ENCODE data around the gene TRIM66.

Gene TRIM66, protein sequence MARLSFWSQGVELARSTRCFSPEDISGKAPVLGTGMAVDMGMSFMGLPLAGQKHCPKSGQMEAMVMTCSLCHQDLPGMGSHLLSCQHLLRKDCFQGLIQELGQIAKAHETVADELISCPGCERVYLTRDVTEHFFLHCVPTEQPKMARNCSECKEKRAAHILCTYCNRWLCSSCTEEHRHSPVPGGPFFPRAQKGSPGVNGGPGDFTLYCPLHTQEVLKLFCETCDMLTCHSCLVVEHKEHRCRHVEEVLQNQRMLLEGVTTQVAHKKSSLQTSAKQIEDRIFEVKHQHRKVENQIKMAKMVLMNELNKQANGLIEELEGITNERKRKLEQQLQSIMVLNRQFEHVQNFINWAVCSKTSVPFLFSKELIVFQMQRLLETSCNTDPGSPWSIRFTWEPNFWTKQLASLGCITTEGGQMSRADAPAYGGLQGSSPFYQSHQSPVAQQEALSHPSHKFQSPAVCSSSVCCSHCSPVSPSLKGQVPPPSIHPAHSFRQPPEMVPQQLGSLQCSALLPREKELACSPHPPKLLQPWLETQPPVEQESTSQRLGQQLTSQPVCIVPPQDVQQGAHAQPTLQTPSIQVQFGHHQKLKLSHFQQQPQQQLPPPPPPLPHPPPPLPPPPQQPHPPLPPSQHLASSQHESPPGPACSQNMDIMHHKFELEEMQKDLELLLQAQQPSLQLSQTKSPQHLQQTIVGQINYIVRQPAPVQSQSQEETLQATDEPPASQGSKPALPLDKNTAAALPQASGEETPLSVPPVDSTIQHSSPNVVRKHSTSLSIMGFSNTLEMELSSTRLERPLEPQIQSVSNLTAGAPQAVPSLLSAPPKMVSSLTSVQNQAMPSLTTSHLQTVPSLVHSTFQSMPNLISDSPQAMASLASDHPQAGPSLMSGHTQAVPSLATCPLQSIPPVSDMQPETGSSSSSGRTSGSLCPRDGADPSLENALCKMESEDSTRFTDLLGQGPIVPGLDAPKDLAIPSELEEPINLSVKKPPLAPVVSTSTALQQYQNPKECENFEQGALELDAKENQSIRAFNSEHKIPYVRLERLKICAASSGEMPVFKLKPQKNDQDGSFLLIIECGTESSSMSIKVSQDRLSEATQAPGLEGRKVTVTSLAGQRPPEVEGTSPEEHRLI (N-terminal part only)

DNA sequence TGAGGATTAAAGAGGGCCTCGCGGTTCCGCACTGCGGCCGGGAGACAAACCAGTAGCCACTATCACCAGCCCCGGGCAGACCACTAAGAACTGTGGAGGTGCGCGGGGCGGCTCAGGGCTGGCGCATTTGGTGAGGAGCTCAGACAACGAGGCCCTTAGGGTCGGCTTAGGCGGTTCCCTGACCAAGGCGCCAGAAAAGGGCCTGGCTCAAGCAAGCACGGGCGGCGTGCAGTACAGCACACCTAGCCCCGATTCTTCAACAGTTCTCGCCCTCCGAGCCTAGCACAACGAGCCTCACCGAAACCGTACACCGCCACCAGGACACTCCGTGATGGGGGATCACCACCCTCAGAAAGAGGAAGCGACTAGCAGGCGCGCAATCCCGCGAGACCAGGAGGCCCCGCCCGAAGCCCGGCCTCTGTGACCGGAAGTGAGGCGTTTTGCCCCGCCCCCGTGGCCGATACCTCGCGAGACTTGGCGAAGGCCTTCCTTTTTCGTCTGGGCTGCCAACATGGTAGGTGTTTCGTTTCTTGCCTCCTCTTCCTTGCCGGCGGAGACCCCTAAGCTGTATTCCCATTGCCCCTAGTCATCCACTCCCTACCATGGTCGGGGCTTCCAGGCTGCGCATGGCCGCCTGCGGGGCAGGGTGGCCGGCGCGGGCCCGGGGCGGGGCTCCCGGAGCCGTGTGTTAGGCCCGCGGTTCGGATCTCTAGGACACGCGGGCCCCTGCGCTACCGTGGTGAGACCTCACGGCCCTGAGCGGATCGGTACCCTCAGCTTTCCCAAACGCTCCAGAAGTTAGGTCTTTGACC lies at the start of gene TRIM66, which contains the start of gene RPL27A:
Gene TRIM66 (minus strand): TSS at position 363 of the 812 bp plus-strand sequence. CDS start 10,391 bp downstream, outside the sequence.
Gene RPL27A (plus strand): TSS at position 490 of the 812 bp plus-strand sequence. CDS start 22 bp downstream, at position 512.
- DNase-seq (ENCODE audit: low read depth): peak; percentile 96

DNA sequence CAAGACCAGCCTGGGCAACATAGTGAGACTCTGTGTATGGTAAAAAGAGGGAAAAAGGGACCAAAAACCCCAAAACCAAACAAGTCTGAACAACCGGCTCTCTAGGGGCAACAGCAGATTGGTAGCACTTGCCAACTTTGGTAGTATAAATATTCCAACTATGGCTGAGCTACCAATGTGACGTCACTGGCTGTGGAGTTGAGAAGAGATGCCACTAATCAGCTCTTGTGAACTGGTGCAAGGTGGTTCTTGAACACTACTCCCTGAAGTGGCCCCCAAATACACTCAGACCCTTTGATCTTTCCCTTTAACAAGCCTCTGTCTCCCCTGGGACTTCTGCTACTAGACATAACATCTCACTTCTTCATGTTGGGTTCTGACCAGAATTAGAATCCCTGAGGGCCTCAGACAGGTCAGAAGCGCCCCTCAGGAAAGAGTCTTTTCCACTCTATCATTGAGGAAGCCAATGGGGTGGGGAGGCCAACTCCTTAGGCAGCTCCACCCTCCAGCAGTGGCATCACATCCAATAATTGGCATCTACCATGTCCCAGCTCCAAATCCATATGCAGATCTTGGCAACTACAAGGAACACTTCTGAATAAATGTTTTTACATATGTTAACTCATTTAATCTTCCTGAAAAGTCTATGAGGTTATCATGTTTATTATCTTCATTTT lies 49.3 kb upstream of the TRIM66 start:
- DNase-seq (ENCODE audit: low read depth): no peak

DNA sequence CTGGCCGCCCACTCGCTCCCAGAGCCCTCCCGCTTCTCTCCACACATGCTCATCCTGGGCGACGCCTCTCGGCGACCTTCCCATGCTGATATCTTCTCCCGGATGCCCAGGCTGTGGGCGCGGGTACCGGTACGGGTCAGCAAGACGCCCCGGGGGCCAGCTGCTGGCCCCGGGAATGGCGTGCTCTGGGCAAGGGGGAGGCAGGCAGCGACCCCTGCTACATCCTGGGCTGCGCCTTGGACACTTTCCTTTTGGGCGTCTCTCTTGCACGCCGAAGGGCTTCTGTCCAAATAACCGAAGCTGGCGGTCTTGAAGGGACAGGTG lies 48.2 kb upstream of the TRIM66 start:
- no peak for DNase-seq (ENCODE audit: low read depth)

DNA sequence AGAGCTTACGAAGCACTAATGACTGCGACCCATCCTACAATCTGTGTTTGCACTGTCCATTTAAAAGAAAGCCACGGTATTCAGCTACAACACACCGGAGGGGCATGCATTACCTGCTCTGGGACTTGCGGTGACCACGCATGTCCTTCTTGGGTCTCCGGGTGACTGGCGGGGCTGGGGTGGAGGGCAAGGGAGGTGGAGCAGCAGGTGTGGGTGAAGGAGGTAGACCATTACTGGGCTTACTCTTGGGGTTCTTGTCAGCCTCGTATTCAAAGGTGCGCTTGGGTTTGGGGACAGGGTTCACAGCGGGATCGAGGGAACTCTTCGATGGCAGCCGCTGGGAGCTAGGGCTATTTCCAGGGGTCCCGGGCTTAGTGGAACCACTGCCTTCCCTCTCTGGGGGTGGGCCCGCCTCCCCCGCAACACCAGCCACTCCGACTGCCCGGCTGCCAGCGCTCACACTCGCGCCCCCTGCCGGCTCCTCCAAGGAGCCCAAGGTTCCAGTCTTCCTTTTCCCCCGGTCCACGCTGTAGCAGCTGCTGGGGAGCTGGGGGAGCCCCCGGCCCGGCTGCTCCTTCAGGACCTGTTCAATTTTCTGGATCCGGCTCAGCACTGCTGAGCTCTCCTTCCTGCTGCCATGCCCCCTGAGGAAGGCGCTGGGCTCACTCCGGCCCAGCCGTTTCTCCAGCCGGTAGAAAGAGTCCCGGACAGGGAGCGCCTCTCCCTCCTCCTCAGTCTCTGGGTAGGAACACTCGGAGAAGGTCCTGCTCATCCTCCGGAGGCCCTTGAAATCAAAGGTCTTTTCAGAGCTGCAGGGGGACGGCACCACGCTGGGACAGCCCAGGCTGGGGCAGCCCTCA lies 47.6 kb upstream of the TRIM66 start:
- no peak for DNase-seq (ENCODE audit: low read depth)

DNA sequence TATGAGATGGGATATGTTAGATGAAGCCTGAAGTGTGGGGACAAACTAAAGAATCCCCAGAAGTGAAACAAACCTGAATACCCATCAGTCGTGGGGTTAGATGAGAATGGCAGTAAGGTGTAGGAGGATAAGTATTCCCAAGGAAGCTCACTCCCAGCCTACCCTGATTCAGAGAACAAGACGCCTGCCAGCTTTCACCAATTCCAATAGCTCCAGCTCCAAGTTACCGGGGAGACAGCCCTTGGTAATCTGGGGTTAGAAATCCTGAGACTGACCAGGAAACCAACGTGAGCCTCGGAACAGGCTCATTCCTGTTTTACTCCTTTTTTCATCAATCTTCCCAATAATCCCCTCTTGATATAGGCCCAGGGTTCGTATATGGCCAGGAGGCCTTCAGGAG lies 46.6 kb upstream of the TRIM66 start:
- no peak for DNase-seq (ENCODE audit: low read depth)

DNA sequence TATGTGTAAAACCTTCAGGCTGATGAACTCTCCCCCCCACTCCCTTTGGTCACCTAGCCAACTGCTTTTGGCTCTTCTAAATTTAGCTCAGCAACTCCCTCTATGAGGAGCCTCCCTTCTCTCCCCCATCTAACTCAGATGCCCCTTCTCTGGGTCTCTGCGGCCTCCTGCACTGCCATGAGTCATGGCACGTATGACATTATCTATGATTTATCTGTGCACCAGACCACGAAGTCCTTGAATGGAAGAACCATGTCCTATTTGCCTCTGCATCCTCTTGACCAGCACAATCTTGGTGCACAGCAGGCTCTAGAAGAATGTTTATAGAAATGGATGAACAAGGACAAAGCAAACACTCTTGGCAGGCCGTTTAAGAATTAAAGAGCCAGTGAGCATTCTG lies 46.1 kb upstream of the TRIM66 start:
- peak; percentile 89 for DNase-seq (ENCODE audit: low read depth)

DNA sequence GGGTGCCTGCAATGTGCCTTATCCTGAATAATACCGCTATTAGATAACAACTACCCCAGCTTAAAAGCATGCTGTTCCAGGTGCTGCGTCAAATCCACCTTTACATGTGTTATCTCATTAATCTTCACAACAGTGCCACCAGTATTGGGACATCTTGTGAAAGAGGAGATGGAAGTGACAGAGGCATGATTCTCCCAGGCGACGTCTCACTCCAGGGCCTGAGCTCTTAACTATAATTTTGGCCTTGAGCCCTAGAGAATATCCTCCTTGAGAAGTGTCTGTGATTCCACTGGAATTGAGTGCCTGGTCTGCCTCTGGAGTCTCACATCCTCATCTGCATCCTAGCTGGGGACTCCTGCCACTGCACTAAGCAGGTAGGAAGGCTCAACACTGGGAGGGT lies 43.9 kb upstream of the TRIM66 start:
- DNase-seq (ENCODE audit: low read depth): no peak

DNA sequence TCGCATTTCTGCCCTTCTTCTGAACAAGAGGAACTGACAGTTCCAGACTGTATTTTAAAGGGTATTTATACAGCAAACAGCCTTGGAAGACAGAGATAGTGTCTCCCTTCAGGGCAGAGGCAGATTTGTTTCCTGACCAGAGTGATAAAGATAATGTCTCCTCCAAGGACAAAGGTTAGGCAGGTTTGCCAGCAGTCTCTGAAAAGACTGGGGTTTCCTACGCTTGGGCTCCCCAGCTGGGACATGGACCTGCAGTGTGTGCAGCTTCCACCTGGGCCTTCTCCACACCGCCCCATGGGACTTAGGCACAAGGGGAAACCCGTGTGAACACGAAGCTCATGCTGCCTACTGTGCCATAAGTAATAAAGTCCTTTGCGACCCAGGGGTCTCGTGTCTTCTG lies 42.2 kb upstream of the TRIM66 start:
- DNase-seq (ENCODE audit: low read depth): no peak

DNA sequence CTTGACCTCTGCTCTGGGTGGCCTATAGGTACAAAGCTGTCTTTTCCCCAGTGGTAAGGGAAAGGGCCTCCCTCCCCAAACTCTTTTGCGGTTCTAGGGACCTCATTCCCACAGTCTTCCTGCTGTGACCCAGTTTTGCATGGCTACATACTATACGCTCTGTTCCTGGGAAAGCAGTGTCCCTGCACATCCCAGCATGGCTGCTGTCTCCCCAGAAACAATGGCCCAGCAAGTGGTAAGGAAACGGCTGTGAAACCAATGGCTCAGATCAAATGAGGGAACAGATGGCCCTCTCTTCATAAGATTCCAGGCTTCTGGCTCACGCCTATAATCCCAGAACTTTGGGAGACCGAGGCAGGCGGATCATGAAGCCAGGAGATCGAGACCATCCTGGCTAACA lies 41.2 kb upstream of the TRIM66 start:
- no peak for DNase-seq (ENCODE audit: low read depth)

DNA sequence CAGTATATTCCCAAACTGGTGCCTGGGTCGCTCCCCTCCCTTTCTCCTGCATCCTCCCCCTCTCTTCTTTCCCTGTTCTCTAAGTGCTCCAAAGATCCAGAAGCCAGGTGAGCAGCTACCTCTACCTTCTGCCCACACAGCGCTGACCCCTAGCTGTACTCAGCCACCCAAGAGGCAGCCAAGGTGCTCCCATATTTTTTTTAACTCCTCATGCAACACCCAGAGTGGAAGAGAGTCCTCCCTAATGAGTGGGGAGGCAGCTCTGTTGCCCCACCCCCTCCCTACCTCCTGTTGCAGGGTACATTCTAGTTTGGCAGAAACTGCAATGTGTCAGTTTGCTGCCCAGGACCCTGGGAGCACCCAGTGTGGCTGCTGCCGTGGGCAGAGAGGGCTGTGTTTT lies 40.3 kb upstream of the TRIM66 start:
- DNase-seq (ENCODE audit: low read depth): no peak

DNA sequence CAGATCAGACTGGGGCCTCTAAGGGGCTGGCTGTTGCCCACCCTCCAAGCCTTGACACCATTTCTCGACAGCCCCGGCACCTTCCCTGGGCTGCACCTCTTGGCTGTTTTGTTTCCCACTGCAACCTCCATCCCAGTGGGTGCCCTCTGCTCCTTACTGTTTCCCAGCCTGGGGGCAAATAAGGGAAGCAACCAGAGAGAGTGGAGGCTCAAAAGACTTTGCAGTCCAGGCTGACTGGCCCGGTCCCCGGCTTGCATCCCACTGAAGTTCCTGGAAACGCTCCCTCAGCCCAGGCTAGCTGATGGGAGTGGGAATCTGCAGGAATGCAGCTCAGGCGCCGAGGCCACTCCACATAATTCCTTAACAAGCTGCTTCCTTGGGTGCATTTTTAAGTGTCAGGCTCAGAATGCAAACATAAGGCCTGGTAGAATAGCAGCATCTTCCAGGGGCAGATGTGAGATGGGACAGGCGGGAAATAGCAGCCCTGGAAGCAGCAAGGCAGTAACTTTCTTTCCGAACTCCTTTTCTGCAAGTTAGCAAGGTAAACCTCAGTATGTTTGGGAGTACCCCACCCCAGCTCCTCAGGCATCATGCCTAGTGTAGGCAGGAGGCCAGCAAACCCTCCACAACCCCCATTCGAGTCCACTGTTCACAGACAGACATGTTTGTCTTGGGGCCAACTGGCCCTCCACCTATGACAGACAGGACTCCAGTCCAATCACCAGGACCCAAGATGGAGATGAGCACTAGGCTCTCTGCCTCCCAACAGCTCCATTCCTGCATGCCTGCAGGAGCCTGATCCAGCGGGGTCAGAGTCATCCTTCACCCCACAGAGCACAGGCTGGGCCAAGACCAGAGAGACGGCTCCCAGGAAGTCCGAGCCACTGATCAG lies 39.4 kb upstream of the TRIM66 start:
- peak; percentile 92 for DNase-seq (ENCODE audit: low read depth)

DNA sequence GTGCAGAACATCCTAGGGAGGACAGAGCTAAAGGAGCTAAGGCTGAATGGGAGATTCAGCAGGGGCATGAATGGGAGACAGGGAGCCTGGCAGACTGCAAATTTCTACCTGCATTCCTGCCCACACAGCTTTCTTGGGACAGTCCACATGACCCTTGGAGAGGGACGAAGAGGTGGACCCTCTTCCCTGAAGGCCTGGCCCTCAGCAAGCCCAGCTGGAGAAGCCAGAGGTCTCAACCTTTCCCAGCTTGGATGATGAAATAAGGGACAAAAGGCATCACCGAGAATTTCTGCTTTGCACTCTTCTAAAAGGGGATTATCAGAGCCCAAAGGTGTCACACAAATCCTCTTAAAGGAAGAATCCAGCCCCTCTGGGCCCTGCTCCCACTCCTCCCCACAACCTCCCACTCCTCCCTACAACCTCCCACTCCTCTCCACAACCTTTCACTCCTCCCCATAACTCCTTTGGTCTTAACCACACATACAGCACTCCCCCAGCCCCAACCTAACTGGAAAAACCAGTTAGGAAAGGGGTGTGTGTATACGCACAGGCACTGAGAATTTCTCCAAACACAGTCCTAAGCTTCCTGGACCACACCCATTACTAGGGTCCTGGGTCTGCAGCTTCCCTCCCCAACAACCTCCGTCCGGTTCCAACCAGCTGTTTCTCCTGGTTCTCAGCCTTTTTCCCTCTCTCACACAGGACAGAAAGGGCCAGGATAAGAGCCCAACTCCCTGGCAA lies 38.6 kb upstream of the TRIM66 start:
- no peak for DNase-seq (ENCODE audit: low read depth)

DNA sequence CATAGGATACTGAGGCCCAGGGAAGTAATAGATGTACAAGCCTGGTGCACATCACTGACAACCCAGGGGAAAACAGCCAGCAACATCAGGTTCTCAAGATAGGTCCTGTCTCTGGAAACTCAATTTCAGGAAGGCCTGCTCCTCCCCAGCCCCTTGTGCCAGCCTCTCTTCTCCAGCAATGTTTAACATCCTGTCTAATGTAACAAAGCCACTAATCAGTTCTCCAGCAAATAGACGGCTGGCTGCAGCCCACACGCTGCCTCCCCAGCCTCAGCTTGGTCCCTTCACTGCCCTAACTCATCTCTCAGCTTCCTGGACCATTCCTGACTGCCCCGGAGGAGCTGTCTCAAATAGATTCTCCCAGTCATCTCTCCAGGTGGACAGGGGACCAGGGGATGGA lies 37.9 kb upstream of the TRIM66 start:
- DNase-seq (ENCODE audit: low read depth): peak; percentile 52

DNA sequence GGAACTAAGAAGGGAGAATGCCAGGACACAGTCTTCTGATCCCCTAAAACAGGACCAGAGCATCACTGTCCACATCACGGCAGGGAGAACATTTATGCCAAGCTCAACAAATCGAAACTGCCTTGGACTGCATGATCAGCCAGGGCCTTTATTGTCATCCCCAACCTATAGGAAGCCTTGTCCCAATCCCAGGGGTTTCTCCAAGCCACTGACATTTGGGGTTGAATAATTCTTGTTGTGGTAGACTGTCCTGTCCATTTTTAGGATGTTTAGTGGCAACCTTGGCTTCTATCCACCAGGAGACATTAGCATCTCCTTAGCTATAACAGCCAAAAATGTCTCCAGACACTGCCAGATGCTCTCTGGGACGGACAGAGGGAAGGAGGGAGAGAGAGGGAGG lies 37.3 kb upstream of the TRIM66 start:
- peak; percentile 83 for DNase-seq (ENCODE audit: low read depth)

DNA sequence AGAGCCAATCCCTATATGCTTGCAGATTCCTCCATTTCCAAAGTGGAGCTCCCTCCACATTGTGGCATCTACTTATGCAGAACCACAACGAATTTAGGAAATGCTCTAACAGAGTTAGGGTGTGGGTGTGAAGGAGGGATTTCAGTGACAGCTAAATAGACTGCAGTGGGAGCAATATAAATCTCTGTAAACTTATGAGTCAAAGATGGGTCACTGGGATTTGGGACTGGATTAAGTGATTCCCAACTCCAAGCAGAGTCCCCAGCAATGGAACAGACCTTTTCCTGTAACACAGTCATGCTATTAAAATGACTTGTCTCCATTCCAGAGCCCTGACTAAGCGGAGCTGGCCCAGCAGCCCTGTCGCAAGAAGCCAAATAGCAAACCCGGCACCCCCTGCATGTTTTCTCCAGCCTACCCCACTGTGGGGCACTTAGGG lies 36.8 kb upstream of the TRIM66 start:
- peak; percentile 99 for DNase-seq (ENCODE audit: low read depth)

DNA sequence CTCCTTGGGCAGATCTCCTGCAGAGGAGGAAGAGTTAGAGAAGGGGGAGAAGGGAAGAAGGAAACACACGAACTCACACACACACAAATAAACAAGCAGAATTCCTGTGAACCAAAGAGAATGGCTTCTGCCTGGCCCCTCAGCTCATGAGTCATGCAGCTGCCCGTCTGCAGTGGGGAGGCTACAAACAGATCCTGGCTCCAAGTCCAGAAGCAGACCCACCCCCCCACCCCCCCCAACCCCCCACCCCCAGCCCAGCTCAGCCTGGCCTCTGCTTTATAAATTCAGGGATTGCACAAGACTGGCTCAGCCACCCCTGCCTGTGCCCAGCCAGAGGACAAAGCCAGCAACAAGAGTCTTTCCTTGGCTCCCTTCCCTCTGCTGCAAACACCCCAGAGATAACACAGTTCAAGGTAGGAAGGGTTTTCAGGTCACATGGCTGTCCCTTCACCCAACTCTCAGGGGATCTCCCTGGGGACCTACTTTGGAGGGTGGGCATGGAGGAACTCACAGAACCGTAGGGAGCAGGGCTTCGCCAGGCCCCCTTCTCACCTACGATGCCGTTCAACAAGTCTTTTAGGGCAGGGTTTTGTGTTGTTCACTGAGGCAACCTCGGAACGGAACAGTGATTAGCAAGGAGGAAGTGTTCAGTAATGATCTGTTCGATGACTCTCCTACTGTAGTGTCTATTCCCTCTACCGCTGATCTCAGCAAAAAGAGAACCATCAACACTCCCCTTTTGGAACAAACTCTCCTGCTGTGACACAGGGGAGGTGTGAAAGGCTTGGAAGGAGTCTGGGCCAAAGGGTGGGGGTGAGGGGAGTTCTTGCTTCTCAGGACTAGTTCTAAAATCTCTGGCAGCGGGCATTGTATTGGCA lies 35.6 kb upstream of the TRIM66 start:
- peak; percentile 98 for DNase-seq (ENCODE audit: low read depth)

DNA sequence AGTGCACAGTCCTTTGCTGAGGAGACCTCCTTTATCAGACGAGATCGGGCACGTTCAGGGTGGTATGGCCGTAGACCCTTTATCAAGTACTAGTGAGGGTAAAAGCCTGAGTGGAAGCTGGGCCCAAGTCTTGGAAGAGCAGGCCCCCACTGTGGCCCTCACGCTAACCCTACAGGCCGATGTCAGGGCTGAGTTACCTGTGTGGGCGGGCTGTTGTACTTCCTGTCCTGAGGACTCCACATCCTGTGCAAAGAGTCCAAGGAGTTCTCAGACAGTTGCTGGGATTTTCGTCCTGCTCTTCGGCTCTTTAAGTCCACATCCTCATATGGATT lies 35.0 kb upstream of the TRIM66 start:
- no peak for DNase-seq (ENCODE audit: low read depth)

DNA sequence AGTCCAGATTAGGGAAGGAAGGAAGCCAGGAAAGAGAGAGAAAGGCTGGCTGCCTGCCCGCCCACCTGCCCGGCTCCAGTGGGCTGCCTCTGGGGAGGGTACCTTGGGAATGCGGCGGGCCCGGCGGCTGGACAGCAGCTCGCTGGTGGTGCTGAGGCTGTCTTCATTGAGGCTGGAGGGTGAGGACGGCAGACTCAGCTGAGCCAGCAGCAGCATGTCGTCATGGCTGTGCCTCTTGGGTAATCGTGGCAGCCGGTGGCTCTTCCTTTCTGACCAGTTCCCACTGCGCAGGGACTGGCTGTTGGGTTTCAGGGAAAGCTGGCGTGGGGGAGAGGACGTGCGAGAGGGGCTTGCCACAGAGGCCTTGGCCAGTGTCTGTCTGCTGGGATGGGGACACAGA lies 33.0 kb upstream of the TRIM66 start:
- DNase-seq (ENCODE audit: low read depth): no peak

All from EH (cell line).